NT2/D1 (cell line): ENCODE results near the gene KLK15.

Experiments
- YY1 ChIP-seq: IDR thresholded peaks from 2 replicates; pipeline ENCODE4 v1.6.1; 2011; ENCODE audit not compliant: insufficient read length, insufficient read depth
- ZNF274 ChIP-seq: IDR thresholded peaks from 2 replicates; pipeline ENCODE4 v1.6.1; 2011; ENCODE audit warnings: mild to moderate bottlenecking, low read depth, low read length

DNA sequence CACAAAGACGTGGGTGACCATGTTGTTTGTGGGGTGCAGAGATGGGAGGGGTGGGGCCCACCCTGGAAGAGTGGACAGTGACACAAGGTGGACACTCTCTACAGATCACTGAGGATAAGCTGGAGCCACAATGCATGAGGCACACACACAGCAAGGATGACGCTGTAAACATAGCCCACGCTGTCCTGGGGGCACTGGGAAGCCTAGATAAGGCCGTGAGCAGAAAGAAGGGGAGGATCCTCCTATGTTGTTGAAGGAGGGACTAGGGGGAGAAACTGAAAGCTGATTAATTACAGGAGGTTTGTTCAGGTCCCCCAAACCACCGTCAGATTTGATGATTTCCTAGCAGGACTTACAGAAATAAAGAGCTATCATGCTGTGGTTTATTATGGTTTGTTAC, 45.5 kb upstream of the KLK15 start:
- TF ChIP-seq YY1 (no peak), ZNF274 (no peak)
